ENCODE data around the gene PPP1R14C.

Gene PPP1R14C

DNA sequence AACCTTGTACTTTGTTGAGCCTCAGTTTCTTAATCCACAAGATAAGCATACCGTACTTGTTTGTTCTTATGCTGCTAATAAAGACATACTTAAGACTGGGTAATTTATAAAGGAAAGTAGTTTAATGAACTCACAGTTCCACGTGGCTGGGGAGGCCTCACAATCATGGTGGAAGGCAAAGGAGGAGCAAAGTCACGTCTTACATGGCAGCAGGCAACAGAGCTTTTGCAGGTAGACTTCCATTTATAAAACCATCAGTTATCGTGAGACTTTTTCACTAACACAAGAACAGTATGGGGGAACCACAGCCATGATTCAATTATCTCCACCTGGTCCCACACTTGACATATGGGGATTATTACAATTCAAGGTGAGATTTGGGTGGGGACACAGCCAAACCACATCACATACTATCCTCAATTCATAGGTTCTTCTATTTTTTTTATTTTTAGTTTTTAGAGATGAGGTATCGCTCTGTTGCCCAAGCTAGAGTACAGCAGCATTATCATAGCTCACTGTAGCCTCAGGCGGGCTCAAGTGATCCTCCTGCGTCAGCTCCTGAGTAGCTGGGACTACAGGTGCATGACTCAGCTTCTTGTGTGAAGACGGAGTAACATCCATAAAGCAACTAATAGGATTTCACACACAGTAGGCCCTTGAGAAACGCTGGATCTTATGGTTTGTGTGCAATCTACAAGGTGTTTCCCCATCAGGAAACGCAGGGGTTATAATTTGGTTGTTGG, 149.3 kb downstream of the PPP1R14C start:
- no peaks in the 10 kb centered on the region; the same call in 1 of the 2 replicates for H3K27me3 ChIP-seq (replicated peaks; ENCODE audit: control insufficient read depth, insufficient read depth, low read length)
- TF ChIP-seq, protein P1, sequence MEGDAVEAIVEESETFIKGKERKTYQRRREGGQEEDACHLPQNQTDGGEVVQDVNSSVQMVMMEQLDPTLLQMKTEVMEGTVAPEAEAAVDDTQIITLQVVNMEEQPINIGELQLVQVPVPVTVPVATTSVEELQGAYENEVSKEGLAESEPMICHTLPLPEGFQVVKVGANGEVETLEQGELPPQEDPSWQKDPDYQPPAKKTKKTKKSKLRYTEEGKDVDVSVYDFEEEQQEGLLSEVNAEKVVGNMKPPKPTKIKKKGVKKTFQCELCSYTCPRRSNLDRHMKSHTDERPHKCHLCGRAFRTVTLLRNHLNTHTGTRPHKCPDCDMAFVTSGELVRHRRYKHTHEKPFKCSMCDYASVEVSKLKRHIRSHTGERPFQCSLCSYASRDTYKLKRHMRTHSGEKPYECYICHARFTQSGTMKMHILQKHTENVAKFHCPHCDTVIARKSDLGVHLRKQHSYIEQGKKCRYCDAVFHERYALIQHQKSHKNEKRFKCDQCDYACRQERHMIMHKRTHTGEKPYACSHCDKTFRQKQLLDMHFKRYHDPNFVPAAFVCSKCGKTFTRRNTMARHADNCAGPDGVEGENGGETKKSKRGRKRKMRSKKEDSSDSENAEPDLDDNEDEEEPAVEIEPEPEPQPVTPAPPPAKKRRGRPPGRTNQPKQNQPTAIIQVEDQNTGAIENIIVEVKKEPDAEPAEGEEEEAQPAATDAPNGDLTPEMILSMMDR (IDR thresholded peaks at IDR 0.05; ENCODE audit: insufficient read depth, low read length, poor library complexity, severe bottlenecking) = no peak
- no peak overlapping the region for H3K4me3 ChIP-seq (replicated peaks; ENCODE audit: low read depth, low read length)
- no peaks in the 10 kb centered on the region for H3K36me3 ChIP-seq (ENCODE audit: control insufficient read depth, insufficient read depth, low read length)
- DNase-seq (ENCODE audit: extremely low read depth, insufficient read length) = no peak

DNA sequence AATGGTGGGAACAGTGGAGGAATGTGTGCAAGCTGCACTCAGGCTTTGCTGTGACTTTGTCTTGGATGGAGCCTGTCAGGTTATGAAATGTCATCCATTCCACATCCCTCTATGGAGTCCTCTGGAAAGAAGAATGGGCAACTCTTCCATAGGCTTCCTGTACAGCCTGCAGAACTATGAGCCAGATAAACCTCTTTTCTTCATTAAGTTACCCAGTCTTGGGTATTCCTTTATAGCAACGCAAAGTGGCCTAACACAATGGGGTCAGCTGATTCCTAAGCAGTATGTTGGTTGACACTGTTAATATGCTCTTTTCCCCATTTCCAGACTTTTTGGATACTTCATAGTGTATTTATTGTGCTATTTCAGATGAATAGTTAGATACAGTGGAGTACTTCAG, 150.2 kb downstream of the PPP1R14C start:
- Histone ChIP-seq H3K27me3 (replicated peaks; ENCODE audit: control insufficient read depth, insufficient read depth, low read length) (no peaks in the 10 kb centered on the region; the same call in 1 of the 2 replicates), H3K36me3 (ENCODE audit: control insufficient read depth, insufficient read depth, low read length) (no peaks in the 10 kb centered on the region), H3K4me3 (replicated peaks; ENCODE audit: low read depth, low read length) (no peak overlapping the region)
- TF ChIP-seq, protein P1 (IDR thresholded peaks at IDR 0.05; ENCODE audit: insufficient read depth, low read length, poor library complexity, severe bottlenecking) = no peak
- DNase-seq (ENCODE audit: extremely low read depth, insufficient read length) = no peak

DNA sequence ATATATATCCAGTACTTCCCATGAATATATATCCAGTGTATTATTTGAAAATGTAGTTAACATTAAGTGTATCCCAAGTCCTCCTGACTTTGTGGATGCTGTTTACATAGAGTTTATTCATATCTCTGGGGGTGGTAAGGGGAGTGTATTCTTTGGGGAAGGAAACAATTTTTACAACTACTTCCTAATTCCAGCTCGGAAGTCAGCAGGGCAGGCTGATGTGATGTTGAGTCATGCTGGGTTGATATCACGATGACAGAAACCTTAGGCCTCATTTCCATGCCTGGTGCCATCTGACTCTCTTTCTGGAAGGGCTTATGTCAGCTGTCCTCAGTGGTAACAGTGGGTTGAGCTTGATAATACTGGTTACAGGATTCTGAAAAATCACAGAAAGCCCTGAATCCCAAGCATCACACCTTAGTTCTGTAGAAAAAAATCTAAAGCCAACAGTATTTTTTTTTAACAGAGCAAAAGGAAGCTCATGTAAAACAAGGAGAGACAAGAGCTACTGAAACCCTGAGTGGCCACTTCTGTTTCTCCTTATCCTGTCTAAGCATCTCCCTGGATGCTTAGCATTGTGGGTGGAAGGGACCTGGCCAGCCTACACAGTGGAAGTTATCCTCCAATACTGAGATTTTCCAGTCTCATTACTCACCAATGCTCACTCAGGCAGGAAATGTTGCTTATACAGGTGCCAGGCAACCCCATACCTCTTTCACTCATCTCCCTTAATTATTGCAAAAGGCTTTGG, 150.8 kb downstream of the PPP1R14C start:
- no peak overlapping the region for H3K4me3 ChIP-seq (replicated peaks; ENCODE audit: low read depth, low read length)
- no peaks in the 10 kb centered on the region; the same call in 1 of the 2 replicates for H3K27me3 ChIP-seq (replicated peaks; ENCODE audit: control insufficient read depth, insufficient read depth, low read length)
- DNase-seq (ENCODE audit: extremely low read depth, insufficient read length) = no peak
- H3K36me3 ChIP-seq (ENCODE audit: control insufficient read depth, insufficient read depth, low read length) = no peaks in the 10 kb centered on the region
- TF ChIP-seq, protein P1 (IDR thresholded peaks at IDR 0.05; ENCODE audit: insufficient read depth, low read length, poor library complexity, severe bottlenecking) = no peak

DNA sequence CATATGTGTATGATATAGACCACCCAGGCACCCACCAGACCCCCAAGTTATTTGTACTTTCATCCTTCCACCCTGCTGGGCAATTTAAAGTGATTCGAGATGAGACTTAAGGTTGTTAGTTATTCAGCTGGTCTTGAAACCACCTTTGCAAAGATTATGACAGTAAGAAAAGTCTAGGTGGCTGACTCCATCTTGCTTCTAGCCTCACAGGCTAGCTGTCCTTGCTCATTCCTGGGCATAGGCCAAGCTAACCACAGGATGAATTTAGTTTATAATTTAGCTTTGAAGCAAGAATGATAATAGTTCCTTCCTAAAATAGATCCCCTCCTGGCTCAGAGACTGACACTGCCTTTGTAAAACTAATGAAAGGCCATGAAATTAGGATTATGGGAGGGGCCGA, 154.0 kb downstream of the PPP1R14C start:
- no peak for DNase-seq (ENCODE audit: extremely low read depth, insufficient read length)
- TF ChIP-seq, protein P1 (IDR thresholded peaks at IDR 0.05; ENCODE audit: insufficient read depth, low read length, poor library complexity, severe bottlenecking) = no peak
- Histone ChIP-seq H3K36me3 (ENCODE audit: control insufficient read depth, insufficient read depth, low read length) (no peaks in the 10 kb centered on the region), H3K4me3 (replicated peaks; ENCODE audit: low read depth, low read length) (no peak overlapping the region), H3K27me3 (replicated peaks; ENCODE audit: control insufficient read depth, insufficient read depth, low read length) (peaks cover 2% of the 10 kb centered on the region)

DNA sequence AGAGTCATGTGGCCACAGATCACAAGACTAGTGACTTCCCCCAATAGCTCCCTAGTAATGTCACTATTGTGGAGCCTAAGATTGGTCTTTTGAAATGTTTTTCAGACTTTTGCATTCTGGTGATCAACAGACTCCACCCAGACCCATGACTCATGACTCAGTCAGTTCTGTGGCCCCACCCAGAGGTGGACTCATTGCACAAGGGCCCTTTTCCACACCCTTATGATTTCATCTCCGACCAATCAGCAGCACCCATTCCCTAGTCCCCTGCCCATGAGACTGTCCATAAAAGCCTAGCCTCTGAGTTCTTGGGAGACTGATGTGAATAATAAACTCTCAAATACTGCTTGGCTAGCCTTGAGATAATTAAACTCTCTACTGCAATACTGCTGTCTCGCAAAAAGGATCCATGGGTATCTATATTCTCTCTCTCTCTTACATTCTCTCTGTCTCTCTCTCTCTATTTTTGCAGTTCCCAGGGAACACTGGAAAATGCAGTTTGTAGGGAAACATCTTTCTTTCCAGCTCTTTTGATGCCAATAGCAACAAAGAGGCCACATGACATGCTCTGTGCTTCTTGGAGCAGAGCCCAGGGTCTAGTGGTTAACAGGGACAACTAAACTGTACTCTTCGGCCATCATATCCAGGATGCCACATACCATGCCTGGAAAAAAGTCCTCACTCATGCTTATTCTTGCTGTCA, 154.6 kb downstream of the PPP1R14C start:
- no peaks in the 10 kb centered on the region for H3K36me3 ChIP-seq (ENCODE audit: control insufficient read depth, insufficient read depth, low read length)
- TF ChIP-seq, protein P1 (IDR thresholded peaks at IDR 0.05; ENCODE audit: insufficient read depth, low read length, poor library complexity, severe bottlenecking) = no peak
- peaks cover 2% of the 10 kb centered on the region for H3K27me3 ChIP-seq (replicated peaks; ENCODE audit: control insufficient read depth, insufficient read depth, low read length)
- H3K4me3 ChIP-seq (replicated peaks; ENCODE audit: low read depth, low read length) = no peak overlapping the region
- no peak for DNase-seq (ENCODE audit: extremely low read depth, insufficient read length)
